Uterus (tissue), 2 donors: ENCODE measurements around the gene UQCR10.

Experiments
- CTCF ChIP-seq, 4 experiments: fragments of 200-600 bp in 2 of 4; fragments of 450-650 bp in 2 of 4; sonication (generic) in 2 of 4; IDR thresholded peaks; one replicate each; pipeline ENCODE4 v1.5.1; 2016 to 2019; ENCODE audit warnings: antibody characterized with exemption in 4 of 4, mild to moderate bottlenecking in 2 of 4, moderate library complexity in 1 of 4
- POLR2A ChIP-seq, 2 donors: fragments of 450-650 bp; IDR thresholded peaks; one replicate each; pipeline ENCODE4 v1.6.1; 2016; ENCODE audit warnings: antibody characterized with exemption in 2 of 2, mild to moderate bottlenecking in 1 of 2, moderate library complexity in 1 of 2

DNA sequence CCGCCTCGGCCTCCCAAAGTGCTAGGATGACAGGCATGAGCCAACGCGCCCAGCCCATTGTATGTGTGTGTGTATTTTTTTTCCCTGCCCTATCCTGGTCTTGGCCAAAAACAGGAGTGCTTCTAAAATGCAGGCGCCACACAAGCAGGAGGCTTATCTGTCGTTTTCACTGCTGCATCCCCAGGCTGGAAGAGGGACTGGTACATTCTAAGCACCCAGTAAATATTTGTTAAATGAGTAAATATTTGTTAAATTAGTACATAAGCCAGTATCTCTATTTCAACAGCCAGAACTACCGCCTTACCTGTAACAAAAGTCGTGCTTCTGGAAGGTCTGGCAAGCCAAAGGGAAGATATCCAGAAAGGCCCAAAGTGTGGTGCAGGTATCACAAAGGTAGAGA lies 46.0 kb downstream of the UQCR10 start:
- TF ChIP-seq CTCF (IDR thresholded peaks at IDR 0.05), result no peak
- no peak for TF ChIP-seq POLR2A (IDR thresholded peaks at IDR 0.05)
